Measurements from ENCODE around the gene SH3PXD2A.

- TF ChIP-seq STAT3 (IDR thresholded peaks at IDR 0.05; ENCODE audit: low read depth, low read length) (no peak), ZNF274 (IDR thresholded peaks at IDR 0.05; ENCODE audit: insufficient read depth, insufficient read length) (no peak), POLR2AphosphoS5 (IDR thresholded peaks at IDR 0.05; ENCODE audit: low read length) (no peak), SRF (IDR thresholded peaks at IDR 0.05; ENCODE audit: low read depth in 2 of 2, low read length in 2 of 2) (no peak), POU2F2 (IDR thresholded peaks at IDR 0.05; ENCODE audit: borderline replicate concordance, low read depth, low read length) (no peak), POLR2A (IDR thresholded peaks at IDR 0.05; ENCODE audit: low read depth, low read length) (no peak), CTCF (IDR thresholded peaks at IDR 0.05 in 2 of 3, conservative IDR thresholded peaks at IDR 0.05 in 1 of 3; ENCODE audit: control insufficient read depth in 2 of 3, extremely low read depth in 1 of 3, insufficient read depth in 1 of 3, low read depth in 3 of 3, low read length in 3 of 3) (no peak), MXI1 (IDR thresholded peaks at IDR 0.05; ENCODE audit: low read depth, low read length) (no peak), FOS (IDR thresholded peaks at IDR 0.05; ENCODE audit: borderline replicate concordance, extremely low read depth, insufficient read length) (no peak), GABPA (IDR thresholded peaks at IDR 0.05; ENCODE audit: low read depth) (peak; percentile 71; the same call in 1 of the 2 replicates), EP300 (IDR thresholded peaks at IDR 0.05; ENCODE audit: borderline replicate concordance in 1 of 2, control insufficient read depth in 1 of 2, low read depth in 2 of 2, low read length in 2 of 2) (no peak), FOXM1 (IDR thresholded peaks at IDR 0.05; ENCODE audit: low read depth, low read length) (no peak), RB1 (IDR thresholded peaks at IDR 0.05; ENCODE audit: borderline replicate concordance) (no peak)
Observed at GRCh38 chr10:103680869-103681236, 174.5 kb downstream of the SH3PXD2A start.

Data from GM12878 (cell line).